HEK293T (cell line): ENCODE results near the gene CASTOR1.

ENCODE experiments used
- CTCF ChIA-PET: fragments of 350-600 bp; formaldehyde crosslinking; extraction: SDS; loops from one replicate; lab custom pipeline; 2021; ENCODE audit warnings: antibody characterized with exemption, inconsistent platforms; lab: Yijun Ruan, JAX
- POLR2A ChIA-PET: fragments of 350-600 bp; formaldehyde crosslinking; extraction: SDS; loops from one replicate; lab custom pipeline; 2020; ENCODE audit warnings: antibody characterized with exemption, inconsistent platforms; lab: Yijun Ruan, JAX
- DNase-seq: peaks from one replicate; pipeline ENCODE4 v3.0.0; 2012; ENCODE audit warnings: mixed read lengths; ENCODE audit errors: extremely low spot score
- ARNT ChIP-seq: fragments of 450-650 bp; IDR thresholded peaks from 2 replicates; pipeline ENCODE4 v1.6.1; 2017; ENCODE audit warnings: mild to moderate bottlenecking
- BHLHE40 ChIP-seq: fragments of 450-650 bp; IDR thresholded peaks from 2 replicates; pipeline ENCODE4 v1.6.1; 2016; ENCODE audit warnings: mild to moderate bottlenecking, moderate library complexity, borderline replicate concordance
- CTBP1 ChIP-seq: fragments of 450-650 bp; IDR thresholded peaks from 2 replicates; pipeline ENCODE4 v1.6.1; 2016; ENCODE audit warnings: borderline replicate concordance
- ELF4 ChIP-seq: fragments of 450-650 bp; IDR thresholded peaks from 2 replicates; pipeline ENCODE4 v1.6.1; 2017; ENCODE audit warnings: antibody characterized with exemption
- FOXA1 ChIP-seq: fragments of 450-650 bp; IDR thresholded peaks from 2 replicates; pipeline ENCODE4 v1.6.1; 2016; ENCODE audit warnings: mild to moderate bottlenecking
- FOXK2 ChIP-seq: fragments of 450-650 bp; IDR thresholded peaks from 2 replicates; pipeline ENCODE4 v1.6.1; 2016; ENCODE audit warnings: mild to moderate bottlenecking
- FOXM1 ChIP-seq: fragments of 450-650 bp; IDR thresholded peaks from 2 replicates; pipeline ENCODE4 v1.6.1; 2017; ENCODE audit warnings: mild to moderate bottlenecking, borderline replicate concordance
- HDGF ChIP-seq: fragments of 450-650 bp; IDR thresholded peaks from 2 replicates; pipeline ENCODE4 v1.6.1; 2017; ENCODE audit warnings: antibody characterized with exemption, borderline replicate concordance
- L3MBTL2 ChIP-seq: fragments of 450-650 bp; conservative IDR thresholded peaks from 2 replicates; pipeline ENCODE4 v1.6.1; 2016; ENCODE audit warnings: mild to moderate bottlenecking
- LEF1 ChIP-seq: fragments of 450-650 bp; IDR thresholded peaks from 2 replicates; pipeline ENCODE4 v1.6.1; 2017; ENCODE audit warnings: mild to moderate bottlenecking, borderline replicate concordance
- NFRKB ChIP-seq: fragments of 450-650 bp; IDR thresholded peaks from 2 replicates; pipeline ENCODE4 v1.6.1; 2016; ENCODE audit warnings: mild to moderate bottlenecking, moderate library complexity
- SP1 ChIP-seq: fragments of 450-650 bp; IDR thresholded peaks from 2 replicates; pipeline ENCODE4 v1.6.1; 2017
- SUZ12 ChIP-seq: fragments of 450-650 bp; IDR thresholded peaks from 2 replicates; pipeline ENCODE4 v1.6.1; 2016; ENCODE audit warnings: mild to moderate bottlenecking
- TARDBP ChIP-seq: fragments of 450-650 bp; IDR thresholded peaks from 2 replicates; pipeline ENCODE4 v1.6.1; 2016
- ZNF384 ChIP-seq: fragments of 450-650 bp; IDR thresholded peaks from 2 replicates; pipeline ENCODE4 v1.6.1; 2016
- TF ChIP-seq, protein P1 (sequence below): fragments of 450-650 bp; IDR thresholded peaks from 2 replicates; pipeline ENCODE4 v1.6.1; 2016

The CASTOR1 gene

DNA sequence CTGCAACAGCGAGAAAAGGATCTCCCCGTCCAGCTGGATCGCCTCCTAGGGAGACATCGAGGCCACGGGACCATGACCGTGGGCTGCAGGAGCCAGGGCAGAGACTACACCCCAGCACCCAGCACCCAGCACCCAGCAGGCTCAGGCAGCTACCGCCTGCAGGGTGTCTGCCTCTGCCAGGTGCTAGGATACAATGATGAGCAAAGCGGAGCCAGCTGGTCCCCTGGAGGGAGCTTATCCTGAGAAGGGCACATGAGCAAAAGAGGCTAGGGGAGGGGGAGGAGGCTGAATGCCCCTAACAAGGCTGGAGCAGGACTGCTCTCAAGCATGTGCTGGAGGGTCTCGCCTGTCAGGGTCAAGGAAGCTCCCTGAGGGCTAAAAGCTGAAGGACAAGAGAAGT is 4.8 kb upstream of the CASTOR1 start:
- DNase-seq, result no peak
- ChIA-PET POLR2A (interaction anchor here (1.2 kb wide), 1 partner anchor 33 kb away, joined by 4 read pairs; the partner anchor contains the start of gene TBC1D10A), CTCF (no interaction called here)
- TF ChIP-seq HDGF, result no peak
- TF ChIP-seq, protein P1, sequence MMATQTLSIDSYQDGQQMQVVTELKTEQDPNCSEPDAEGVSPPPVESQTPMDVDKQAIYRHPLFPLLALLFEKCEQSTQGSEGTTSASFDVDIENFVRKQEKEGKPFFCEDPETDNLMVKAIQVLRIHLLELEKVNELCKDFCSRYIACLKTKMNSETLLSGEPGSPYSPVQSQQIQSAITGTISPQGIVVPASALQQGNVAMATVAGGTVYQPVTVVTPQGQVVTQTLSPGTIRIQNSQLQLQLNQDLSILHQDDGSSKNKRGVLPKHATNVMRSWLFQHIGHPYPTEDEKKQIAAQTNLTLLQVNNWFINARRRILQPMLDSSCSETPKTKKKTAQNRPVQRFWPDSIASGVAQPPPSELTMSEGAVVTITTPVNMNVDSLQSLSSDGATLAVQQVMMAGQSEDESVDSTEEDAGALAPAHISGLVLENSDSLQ, result no peak
- no peak for TF ChIP-seq ARNT
- TF ChIP-seq CTBP1, result no peak
- no peak for TF ChIP-seq ZNF384
- no peak for TF ChIP-seq FOXA1
- TF ChIP-seq TARDBP, result no peak
- TF ChIP-seq NFRKB, result no peak
- no peak for TF ChIP-seq FOXK2
- no peak for TF ChIP-seq ELF4
- TF ChIP-seq SUZ12, result no peak
- no peak for TF ChIP-seq FOXM1
- no peak for TF ChIP-seq L3MBTL2
- no peak for TF ChIP-seq LEF1
- TF ChIP-seq SP1, result no peak
- no peak for TF ChIP-seq BHLHE40

DNA sequence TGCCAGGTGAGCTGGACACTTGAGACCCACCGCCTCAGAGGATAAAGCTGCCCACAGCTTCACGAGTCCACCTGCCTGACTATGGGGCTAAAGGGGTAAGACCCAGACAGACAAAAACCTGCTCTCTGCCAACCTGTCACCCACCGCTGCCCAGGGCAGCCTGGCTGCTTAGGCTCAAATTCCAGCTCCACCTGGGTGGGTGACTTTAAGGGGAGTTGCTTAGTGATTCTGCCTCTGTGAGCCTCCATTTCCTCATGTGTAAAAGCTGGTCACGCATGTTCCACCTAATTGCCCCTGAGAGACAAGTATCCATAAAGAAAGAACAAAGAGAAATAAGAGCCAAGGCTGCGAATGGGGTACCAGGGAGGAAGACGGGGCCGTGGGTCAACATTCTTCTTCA is 3.7 kb upstream of the CASTOR1 start:
- ChIA-PET POLR2A (no interaction called here), CTCF (no interaction called here)
- no peak for DNase-seq
- TF ChIP-seq SP1 (no peak), BHLHE40 (no peak), FOXM1 (no peak)
- TF ChIP-seq, protein P1, result no peak

DNA sequence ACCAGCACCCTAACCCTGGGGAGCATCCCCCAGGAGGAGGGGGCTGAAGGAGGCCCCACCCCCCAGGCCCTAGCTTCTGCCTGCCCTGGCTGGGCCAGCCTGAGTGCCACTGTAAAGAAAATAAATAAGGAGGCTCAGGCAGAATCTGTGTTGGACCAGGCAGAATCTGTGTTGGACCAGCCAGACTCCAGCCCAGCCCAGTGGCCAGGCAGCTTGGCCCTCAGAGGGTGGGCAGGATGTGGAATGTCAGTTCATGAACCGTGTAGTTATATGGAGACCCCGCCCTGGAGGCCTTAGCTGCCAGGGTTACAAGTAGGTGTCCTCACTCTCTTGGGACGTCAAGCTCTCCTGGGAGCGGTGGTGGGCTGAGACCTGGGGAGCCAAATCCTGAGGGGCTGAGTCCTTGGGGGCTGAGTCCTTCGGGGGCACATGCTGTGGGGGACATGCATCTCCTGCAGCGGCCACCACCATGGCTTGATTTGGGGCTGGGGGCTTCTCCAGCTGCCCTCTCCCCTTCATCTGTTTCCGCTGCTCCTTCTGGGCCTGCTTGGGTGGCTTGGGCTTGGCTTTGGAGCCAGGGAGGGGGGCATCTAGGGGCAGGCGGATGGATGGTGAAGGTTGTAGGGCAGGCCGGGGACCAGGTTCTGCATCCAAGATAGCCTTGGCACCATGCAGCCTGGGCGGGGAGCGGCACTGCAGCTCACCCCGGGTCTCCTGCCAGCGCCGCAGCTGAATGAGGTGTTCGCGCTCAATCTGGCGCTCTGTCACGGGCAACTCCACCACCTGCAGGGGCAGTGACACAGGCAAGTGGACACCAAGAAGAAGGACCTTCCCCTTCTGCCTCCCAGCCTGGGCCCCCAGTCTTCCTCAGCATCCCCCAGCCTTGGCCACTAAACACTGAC is 3.0 kb upstream of the CASTOR1 start:
- TF ChIP-seq FOXK2 (no peak), ZNF384 (no peak), CTBP1 (no peak), BHLHE40 (no peak), SUZ12 (no peak), FOXM1 (no peak), ELF4 (no peak), TARDBP (no peak), L3MBTL2 (no peak), FOXA1 (no peak), HDGF (no peak), SP1 (no peak), NFRKB (no peak)
- TF ChIP-seq, protein P1, result no peak
- ChIA-PET POLR2A (no interaction called here), CTCF (interaction anchor here (0.6 to 0.8 kb wide), 2 partner anchors 22 to 200 kb away, joined by 3 read pairs; no protein-coding TSS in a partner anchor)
- no peak for DNase-seq

DNA sequence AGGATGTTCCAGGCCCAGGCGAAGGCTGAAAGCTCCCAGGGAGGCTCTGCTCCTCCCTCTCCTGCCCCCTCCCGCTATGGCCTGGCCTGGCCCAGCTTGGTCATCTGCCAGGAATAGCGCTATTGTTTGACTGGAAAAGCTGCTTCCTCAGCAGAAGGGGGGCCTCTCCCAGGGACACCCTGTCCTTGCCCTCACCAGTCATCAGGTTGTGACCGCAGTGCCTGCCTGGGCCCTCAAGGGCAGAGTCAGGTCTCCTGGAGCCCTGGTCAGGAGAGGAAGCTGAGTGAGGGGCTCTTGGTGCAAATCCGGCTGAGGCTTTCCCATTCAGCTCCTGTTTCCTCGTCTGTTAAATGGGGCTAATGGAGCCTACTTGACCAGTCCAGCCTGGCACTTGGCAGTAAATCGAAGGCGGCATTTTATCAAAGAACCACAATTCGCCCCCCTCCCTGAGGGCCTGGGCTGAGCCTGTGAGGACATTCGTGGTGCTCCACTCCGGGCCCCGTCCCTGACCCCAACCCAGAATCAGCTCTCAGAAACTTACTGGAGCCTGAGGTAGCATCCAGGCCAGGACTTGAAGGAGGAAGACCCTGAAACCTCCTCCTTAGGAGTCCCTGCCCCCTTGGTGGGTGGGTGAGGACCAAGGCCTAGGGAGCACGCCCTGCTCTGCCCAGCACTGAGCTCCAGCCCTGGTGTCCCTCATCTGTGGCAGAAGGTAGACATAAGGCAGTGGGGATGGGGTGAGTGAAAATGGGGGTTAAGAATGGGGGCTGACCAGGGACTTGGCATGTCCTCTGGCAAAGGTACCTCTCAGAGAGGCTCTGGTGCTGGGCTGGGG is 2.0 kb upstream of the CASTOR1 start:
- ChIA-PET CTCF (interaction anchor here (0.5 to 0.8 kb wide), 3 partner anchors 96 to 199 kb away, joined by 3 to 6 read pairs (median 3); no protein-coding TSS in a partner anchor), POLR2A (interaction anchor here (0.7 to 2.3 kb wide), 5 partner anchors 10 to 106 kb away, joined by 3 to 16 read pairs (median 4); partner anchors contain the start of genes CCDC157, RNF215, SEC14L2 and SF3A1)
- no peak for DNase-seq
- TF ChIP-seq FOXK2, result no peak
- TF ChIP-seq, protein P1, result no peak
- TF ChIP-seq NFRKB, result no peak
- TF ChIP-seq L3MBTL2, result no peak
- no peak for TF ChIP-seq ARNT
- no peak for TF ChIP-seq TARDBP
- TF ChIP-seq FOXM1, result no peak
- no peak for TF ChIP-seq FOXA1
- TF ChIP-seq ZNF384, result no peak
- TF ChIP-seq BHLHE40, result no peak
- TF ChIP-seq CTBP1, result no peak
- no peak for TF ChIP-seq SUZ12
- no peak for TF ChIP-seq SP1
- no peak for TF ChIP-seq ELF4
- TF ChIP-seq LEF1, result no peak
- TF ChIP-seq HDGF, result no peak
